ENCODE measurements around the gene NDUFA5.
"Not testable (repeated sequence)": the region's sequence is repeated elsewhere in the genome, so short reads cannot be mapped to it uniquely, and the experiment has no call there.

The NDUFA5 gene

GRCh38 chr7:123555484-123555883 lies 2.1 kb downstream of the NDUFA5 start:
- DNase-seq = no peak

GRCh38 chr7:123553159-123553558 lies 4.5 kb downstream of the NDUFA5 start:
- no peak for DNase-seq

GRCh38 chr7:123552641-123553040 lies 5.0 kb downstream of the NDUFA5 start:
- no peak for DNase-seq

GRCh38 chr7:123552134-123552533 lies 5.5 kb downstream of the NDUFA5 start:
- DNase-seq = not testable (repeated sequence)

GRCh38 chr7:123548406-123548805 lies 9.2 kb downstream of the NDUFA5 start:
- DNase-seq = no peak

GRCh38 chr7:123539871-123540270 lies 17.7 kb downstream of the NDUFA5 start:
- DNase-seq = no peak

- DNase-seq = no peak
Measured at GRCh38 chr7:123538897-123539296, 18.7 kb downstream of the NDUFA5 start.

- no peak for DNase-seq
Measured at GRCh38 chr7:123538189-123538714, 19.4 kb downstream of the NDUFA5 start.

- peak in 1 of 6 experiments; percentile 27 for DNase-seq
Measured at GRCh38 chr7:123537026-123537642, 20.5 kb downstream of the NDUFA5 start.

- DNase-seq = no peak
Measured at GRCh38 chr7:123535517-123535916, 22.1 kb downstream of the NDUFA5 start.

GRCh38 chr7:123534383-123535260 lies 23.0 kb downstream of the NDUFA5 start, which contains the start of gene IQUB:
Gene IQUB, minus strand, starts transcription at chr7:123534595. Its CDS starts 22,255 bp downstream, at chr7:123512340.
- DNase-seq = peak; percentile 83 to 97 (median 93)

- DNase-seq = peak in 3 of 6 experiments; percentile 2 to 59 (median 32)
Measured at GRCh38 chr7:123533929-123534382, 23.7 kb downstream of the NDUFA5 start.

- DNase-seq = peak in 1 of 6 experiments; percentile 20
Measured at GRCh38 chr7:123533553-123533917, 24.1 kb downstream of the NDUFA5 start.

GRCh38 chr7:123532788-123533552 lies 24.6 kb downstream of the NDUFA5 start:
- DNase-seq = peak; percentile 1 to 46 (median 18)

GRCh38 chr7:123532343-123532742 lies 25.3 kb downstream of the NDUFA5 start:
- DNase-seq = not testable (repeated sequence)

- not testable (repeated sequence) for DNase-seq
Measured at GRCh38 chr7:123530035-123530591, 27.5 kb downstream of the NDUFA5 start.

GRCh38 chr7:123528265-123528664 lies 29.4 kb downstream of the NDUFA5 start:
- DNase-seq = no peak

GRCh38 chr7:123527712-123528225 lies 29.8 kb downstream of the NDUFA5 start:
- DNase-seq = not testable (repeated sequence)

- not testable (repeated sequence) for DNase-seq
Measured at GRCh38 chr7:123526533-123526932, 31.1 kb downstream of the NDUFA5 start.

GRCh38 chr7:123522066-123522465 lies 35.6 kb downstream of the NDUFA5 start:
- DNase-seq = no peak

GRCh38 chr7:123505221-123505620 lies 52.4 kb downstream of the NDUFA5 start:
- no peak for DNase-seq

- no peak for DNase-seq
Measured at GRCh38 chr7:123502201-123502600, 55.4 kb downstream of the NDUFA5 start.

Measured in stimulated activated naive CD4-positive, alpha-beta T cell (primary cell).